Thymus (tissue), 11 donors: Measurements from ENCODE around the gene KIF26A. TPM values are rescaled to one million over a fixed set of nuclear protein-coding genes. Genes with fewer than 3 reads are reported as not detected.

Experiments used
- DNase-seq, 9 donors: peaks; one replicate each; pipeline ENCODE4 v3.0.0-alpha.2; 2013; ENCODE audit warnings: low spot score in 9 of 9, low read depth in 6 of 9, missing footprints in 1 of 9
- H3K27ac ChIP-seq, 2 donors: one replicate each; pipeline ENCODE4 v1.5.1; 2013; ENCODE audit warnings: control low read depth in 1 of 2, low read depth in 1 of 2, low read length in 1 of 2, mild to moderate bottlenecking in 1 of 2, moderate library complexity in 1 of 2
- H3K27me3 ChIP-seq, 2 donors: one replicate each; pipeline ENCODE4 v1.5.1; 2013; ENCODE audit warnings: low read length in 1 of 2; ENCODE audit not compliant: control insufficient read depth in 2 of 2, insufficient read depth in 1 of 2
- H3K36me3 ChIP-seq, 2 donors: one replicate each; pipeline ENCODE4 v1.5.1; 2013; ENCODE audit warnings: low read length in 1 of 2, mild to moderate bottlenecking in 1 of 2, moderate library complexity in 1 of 2; ENCODE audit not compliant: control insufficient read depth in 2 of 2, insufficient read depth in 2 of 2
- H3K4me1 ChIP-seq, 2 donors: one replicate each; pipeline ENCODE4 v1.5.1; 2013; ENCODE audit warnings: low read length in 2 of 2; ENCODE audit not compliant: control insufficient read depth in 2 of 2, insufficient read depth in 2 of 2
- H3K4me3 ChIP-seq, 2 donors: one replicate each; pipeline ENCODE4 v1.5.1; 2013; ENCODE audit warnings: low read length in 2 of 2, control low read depth in 1 of 2, mild to moderate bottlenecking in 1 of 2
- H3K9me3 ChIP-seq, 2 donors: one replicate each; pipeline ENCODE4 v1.5.1; 2013; ENCODE audit warnings: low read length in 1 of 2, mild to moderate bottlenecking in 1 of 2; ENCODE audit not compliant: control insufficient read depth in 2 of 2, insufficient read depth in 1 of 2
- WGBS: extraction: QIAGEN DNeasy Blood & Tissue Kit; methylation state at CpG from one replicate; pipeline ENCODE4 v1.1.7; 2013; 5-methylcytosine and 5-hydroxymethylcytosine counted together
- polyA plus RNA-seq: library from polyadenylated mRNA; stranded (reverse); fragments of 200-250 nt; gene quantifications from one replicate; pipeline ENCODE4 v1.2.3, GENCODE V29; 2013
- total RNA-seq: library from RNA; stranded (reverse); fragments of 120-200 nt; gene quantifications from one replicate; pipeline ENCODE4 v1.2.4, GENCODE V29; 2013
- donor health status: healthy.

The KIF26A gene
- total and polyA plus RNA-seq, 2 donors, result 1.7 TPM

GRCh38 chr14:104230119-104230815 is 91.9 kb downstream of the KIF26A start:
- Histone ChIP-seq H3K36me3 (no peaks in the 10 kb centered on the region), H3K27me3 (no peaks in the 10 kb centered on the region), H3K27ac (no peak overlapping the region), H3K4me1 (no peaks in the 10 kb centered on the region), H3K9me3 (peaks cover 1 to 30% of the 10 kb centered on the region in 2 donors), H3K4me3 (no peak overlapping the region)
- 84% methylated on average over 19 of the region's 19 CpGs for WGBS
- no peak for DNase-seq

Other genes with a start within 250 kb of the KIF26A start
- gene TDRD9, start 210.1 kb upstream of the KIF26A start, total RNA-seq, result 0.76 TPM
- 3.8 TPM for gene TDRD9, start 210.1 kb upstream of the KIF26A start, polyA plus RNA-seq
- gene RD3L, start 196.1 kb upstream of the KIF26A start, total RNA-seq, result not detected
- gene RD3L, start 196.1 kb upstream of the KIF26A start, polyA plus RNA-seq, result not detected
- 0.24 TPM for gene ASPG, start 52.9 kb upstream of the KIF26A start, total RNA-seq
- 5.5 TPM for gene ASPG, start 52.9 kb upstream of the KIF26A start, polyA plus RNA-seq